Rectal smooth muscle tissue (tissue), 1 donor: ENCODE measurements around the gene ADM2.

Experiments used
- H3K27ac ChIP-seq: one replicate; pipeline ENCODE4 v1.7.0; 2013; ENCODE audit warnings: low read depth, low read length, inconsistent platforms
- H3K27me3 ChIP-seq: one replicate; pipeline ENCODE4 v1.7.0; 2013; ENCODE audit warnings: low read length; ENCODE audit not compliant: control insufficient read depth, insufficient read depth
- H3K36me3 ChIP-seq: one replicate; pipeline ENCODE4 v1.7.0; 2013; ENCODE audit warnings: low read length; ENCODE audit not compliant: control insufficient read depth, insufficient read depth
- H3K4me1 ChIP-seq: one replicate; pipeline ENCODE4 v1.7.0; 2013; ENCODE audit warnings: low read length; ENCODE audit not compliant: control insufficient read depth, insufficient read depth
- H3K4me3 ChIP-seq: one replicate; pipeline ENCODE4 v1.7.0; 2013; ENCODE audit warnings: low read length
- H3K9ac ChIP-seq: one replicate; pipeline ENCODE4 v1.7.0; 2013; ENCODE audit warnings: low read length

Gene ADM2

DNA sequence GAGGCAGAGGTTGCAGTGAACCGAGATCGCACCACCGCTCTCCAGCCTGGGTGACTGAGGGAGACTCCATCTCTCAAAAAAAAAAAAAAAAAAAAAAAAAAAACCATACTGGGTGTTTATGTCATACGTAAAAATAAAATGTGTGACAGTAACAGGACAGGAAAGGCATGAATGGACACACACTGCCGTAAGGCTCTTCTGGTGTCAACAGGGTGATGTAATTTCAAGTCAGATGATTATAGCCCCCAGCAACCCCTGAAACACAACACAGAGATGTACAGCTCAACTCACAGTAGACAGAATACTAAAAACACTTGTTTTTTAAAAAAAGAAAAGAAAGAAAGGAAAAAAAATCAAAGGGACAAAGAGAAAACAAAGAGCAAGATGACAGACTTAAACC, 28.7 kb upstream of the ADM2 start:
- H3K27ac ChIP-seq, result no peak overlapping the region
- no peak overlapping the region for H3K4me3 ChIP-seq
- H3K9ac ChIP-seq, result no peak overlapping the region
- no peaks in the 10 kb centered on the region for H3K27me3 ChIP-seq
- peaks cover 28% of the 10 kb centered on the region for H3K36me3 ChIP-seq
- no peaks in the 10 kb centered on the region for H3K4me1 ChIP-seq

DNA sequence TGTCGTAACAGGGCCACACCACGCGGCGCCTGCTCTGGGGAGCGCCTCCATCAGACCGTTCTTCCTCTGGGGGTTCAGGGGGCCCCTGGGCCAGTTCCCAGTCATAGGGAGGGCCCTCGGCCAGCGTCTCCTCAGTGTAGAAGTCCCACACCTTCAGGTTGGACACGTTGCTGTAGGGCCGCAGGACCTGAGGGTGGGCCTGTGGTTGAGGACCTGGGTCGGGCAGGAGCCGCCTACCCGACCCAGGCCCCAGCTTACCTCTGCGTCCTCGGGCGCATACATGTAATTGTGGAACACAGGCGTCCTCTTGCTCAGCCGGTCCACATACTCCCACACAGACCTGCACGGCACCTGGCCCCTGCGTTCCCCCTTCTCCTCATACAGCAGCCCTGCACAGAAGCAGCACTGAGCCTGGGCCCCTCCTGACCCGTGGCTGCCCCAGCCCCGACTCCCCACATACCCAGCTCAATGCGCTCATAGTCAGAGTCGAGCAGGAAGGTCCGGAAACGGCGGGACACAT, 26.7 kb upstream of the ADM2 start:
- Histone ChIP-seq H3K27ac (no peak overlapping the region), H3K36me3 (peaks cover 29% of the 10 kb centered on the region), H3K9ac (no peak overlapping the region), H3K4me1 (no peaks in the 10 kb centered on the region), H3K4me3 (no peak overlapping the region), H3K27me3 (no peaks in the 10 kb centered on the region)

GRCh38 chr22:50455201-50455600, 26.1 kb upstream of the ADM2 start:
- no peak overlapping the region for H3K27ac ChIP-seq
- H3K4me3 ChIP-seq, result no peak overlapping the region
- no peak overlapping the region for H3K9ac ChIP-seq
- no peaks in the 10 kb centered on the region for H3K4me1 ChIP-seq
- H3K27me3 ChIP-seq, result no peaks in the 10 kb centered on the region
- H3K36me3 ChIP-seq, result peaks cover 30% of the 10 kb centered on the region

- H3K36me3 ChIP-seq, result peaks cover 38% of the 10 kb centered on the region
- no peaks in the 10 kb centered on the region for H3K4me1 ChIP-seq
- H3K4me3 ChIP-seq, result no peak overlapping the region
- H3K27me3 ChIP-seq, result no peaks in the 10 kb centered on the region
- no peak overlapping the region for H3K27ac ChIP-seq
- no peak overlapping the region for H3K9ac ChIP-seq
These were observed 25.3 kb upstream of the ADM2 start for GRCh38 chr22:50456026-50456425.

GRCh38 chr22:50456466-50457234, 24.7 kb upstream of the ADM2 start:
- Histone ChIP-seq H3K4me1 (no peaks in the 10 kb centered on the region), H3K27ac (no peak overlapping the region), H3K36me3 (peaks cover 39% of the 10 kb centered on the region)

GRCh38 chr22:50459016-50459415, 22.3 kb upstream of the ADM2 start:
- Histone ChIP-seq H3K4me3 (no peak overlapping the region), H3K36me3 (peaks cover 45% of the 10 kb centered on the region), H3K27ac (no peak overlapping the region), H3K4me1 (no peaks in the 10 kb centered on the region), H3K27me3 (no peaks in the 10 kb centered on the region), H3K9ac (no peak overlapping the region)

More at GRCh38 chr22:50456466-50457234, 24.7 kb upstream of the ADM2 start:
- no peak overlapping the region for H3K9ac ChIP-seq
- H3K4me3 ChIP-seq, result no peak overlapping the region
- no peaks in the 10 kb centered on the region for H3K27me3 ChIP-seq

- no peak overlapping the region for H3K4me3 ChIP-seq
- no peaks in the 10 kb centered on the region for H3K4me1 ChIP-seq
- H3K27me3 ChIP-seq, result no peaks in the 10 kb centered on the region
- H3K9ac ChIP-seq, result no peak overlapping the region
- peaks cover 50% of the 10 kb centered on the region for H3K36me3 ChIP-seq
- no peak overlapping the region for H3K27ac ChIP-seq
These were observed 21.7 kb upstream of the ADM2 start for GRCh38 chr22:50459496-50460140.

- H3K36me3 ChIP-seq, result peaks cover 52% of the 10 kb centered on the region
These were observed 20.4 kb upstream of the ADM2 start for GRCh38 chr22:50460938-50461337.

DNA sequence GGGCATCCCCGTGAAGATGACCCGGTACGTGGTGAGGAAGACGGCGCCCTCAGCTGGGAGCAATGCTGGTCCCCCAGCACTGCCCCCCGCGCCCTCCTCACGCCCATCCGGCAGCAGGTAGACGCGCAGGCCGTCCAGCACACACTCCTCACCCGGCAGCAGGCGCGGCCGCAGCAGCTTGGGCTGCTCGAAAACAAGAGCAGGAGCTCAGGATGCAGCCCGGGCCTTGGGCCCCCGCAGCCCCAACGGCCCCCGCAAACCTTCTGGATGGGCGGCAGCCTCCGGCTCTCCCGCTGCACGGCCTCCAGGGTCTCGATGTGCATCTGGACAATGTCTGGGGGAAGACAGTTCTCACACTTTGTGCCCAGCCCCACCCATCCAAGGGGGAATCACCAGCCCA, 19.8 kb upstream of the ADM2 start:
- Histone ChIP-seq H3K4me1 (no peaks in the 10 kb centered on the region), H3K27me3 (no peaks in the 10 kb centered on the region), H3K9ac (no peak overlapping the region), H3K4me3 (no peak overlapping the region), H3K36me3 (peaks cover 56% of the 10 kb centered on the region), H3K27ac (no peak overlapping the region)

More at GRCh38 chr22:50460938-50461337, 20.4 kb upstream of the ADM2 start:
- Histone ChIP-seq H3K27me3 (no peaks in the 10 kb centered on the region), H3K9ac (no peak overlapping the region), H3K27ac (no peak overlapping the region), H3K4me3 (no peak overlapping the region), H3K4me1 (no peaks in the 10 kb centered on the region)

DNA sequence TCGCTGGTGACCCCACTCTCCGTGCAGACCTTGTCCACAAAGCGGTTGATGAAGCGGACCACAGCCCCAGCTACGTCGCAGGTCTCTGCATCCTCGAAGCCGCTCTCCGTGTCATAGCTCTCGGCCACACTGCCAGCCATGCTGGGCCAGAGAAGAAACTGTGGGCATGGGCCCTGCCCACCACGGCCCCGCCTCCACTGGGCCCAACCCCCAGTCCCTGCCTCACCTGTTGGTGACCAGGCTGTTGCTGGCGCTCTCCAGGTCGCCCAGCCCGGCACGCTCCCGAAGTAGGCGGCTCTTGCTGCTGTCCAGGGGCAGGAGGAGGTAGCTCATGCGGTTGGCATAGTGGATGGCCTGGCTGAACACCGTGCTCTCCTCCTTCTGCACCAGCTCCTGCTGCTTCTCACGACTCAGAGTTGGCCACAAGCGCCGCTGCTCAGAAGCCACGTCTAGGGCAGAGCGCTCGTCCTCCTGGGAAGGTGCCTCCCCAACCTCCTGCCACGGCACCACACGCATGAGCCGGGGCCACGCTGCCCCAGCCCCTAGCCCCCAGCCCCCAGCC, 19.3 kb upstream of the ADM2 start:
- H3K4me1 ChIP-seq, result no peaks in the 10 kb centered on the region
- H3K27me3 ChIP-seq, result no peaks in the 10 kb centered on the region
- H3K9ac ChIP-seq, result no peak overlapping the region
- peaks cover 61% of the 10 kb centered on the region for H3K36me3 ChIP-seq
- H3K4me3 ChIP-seq, result no peak overlapping the region
- no peak overlapping the region for H3K27ac ChIP-seq

GRCh38 chr22:50463188-50463900, 18.0 kb upstream of the ADM2 start:
- no peak overlapping the region for H3K27ac ChIP-seq
- no peaks in the 10 kb centered on the region for H3K27me3 ChIP-seq
- no peak overlapping the region for H3K9ac ChIP-seq
- H3K36me3 ChIP-seq, result peaks cover 62% of the 10 kb centered on the region
- H3K4me1 ChIP-seq, result no peaks in the 10 kb centered on the region
- no peak overlapping the region for H3K4me3 ChIP-seq

- H3K9ac ChIP-seq, result no peak overlapping the region
- H3K4me3 ChIP-seq, result no peak overlapping the region
- H3K36me3 ChIP-seq, result peaks cover 59% of the 10 kb centered on the region
- H3K27ac ChIP-seq, result no peak overlapping the region
- H3K4me1 ChIP-seq, result no peaks in the 10 kb centered on the region
- no peaks in the 10 kb centered on the region for H3K27me3 ChIP-seq
These were observed 16.9 kb upstream of the ADM2 start for GRCh38 chr22:50464451-50464850.
